ENCODE measurements around the gene NFX1.

Gene NFX1

DNA sequence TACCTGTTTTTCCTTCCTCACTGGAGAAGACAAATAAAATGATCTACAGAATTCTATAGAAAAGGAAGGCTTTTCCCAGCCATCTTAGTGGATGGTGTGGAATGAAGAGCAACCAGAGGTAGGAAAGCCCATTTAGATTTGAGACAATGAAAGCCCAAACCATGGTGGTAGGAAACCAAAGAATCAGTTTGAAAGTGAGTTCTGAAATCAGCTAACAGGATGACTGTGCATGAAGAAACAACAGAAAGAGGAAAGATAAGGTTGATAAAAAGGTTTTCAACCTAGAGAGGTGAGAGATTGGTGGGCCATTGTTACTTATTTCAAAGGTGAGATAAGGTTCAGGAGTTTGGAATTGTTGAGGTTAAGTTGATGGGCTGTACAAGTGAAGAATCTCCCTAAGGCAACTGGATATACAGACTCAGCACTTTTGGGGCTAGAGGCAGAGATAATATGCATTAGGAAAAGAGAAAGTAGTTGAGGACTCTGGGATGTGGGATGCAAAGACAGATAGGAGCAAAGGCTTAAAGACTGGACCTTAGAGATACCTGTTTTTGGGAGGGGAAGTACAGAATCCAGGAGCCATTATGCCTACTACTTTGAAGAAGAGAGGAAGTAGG, 23.1 kb upstream of the NFX1 start:
- no peak for DNase-seq

DNA sequence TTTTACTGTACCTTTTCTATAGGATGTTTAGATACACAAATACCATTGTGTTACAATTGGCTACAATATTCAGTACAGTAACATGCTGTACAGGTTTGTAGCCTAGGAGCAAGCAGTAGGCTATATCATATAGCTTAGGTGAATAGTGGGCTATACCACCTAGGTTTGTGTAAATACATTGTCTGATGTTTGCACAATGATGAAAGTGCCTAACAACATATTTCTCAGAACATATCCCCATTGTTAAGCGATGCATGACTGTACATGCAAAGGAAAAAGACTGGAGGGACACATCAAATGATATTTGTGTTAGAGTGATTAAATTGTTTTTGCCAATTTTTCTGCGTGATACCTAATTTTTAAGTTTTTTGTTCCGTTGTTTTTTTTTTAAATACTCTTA, 20.2 kb upstream of the NFX1 start:
- no peak for DNase-seq

DNA sequence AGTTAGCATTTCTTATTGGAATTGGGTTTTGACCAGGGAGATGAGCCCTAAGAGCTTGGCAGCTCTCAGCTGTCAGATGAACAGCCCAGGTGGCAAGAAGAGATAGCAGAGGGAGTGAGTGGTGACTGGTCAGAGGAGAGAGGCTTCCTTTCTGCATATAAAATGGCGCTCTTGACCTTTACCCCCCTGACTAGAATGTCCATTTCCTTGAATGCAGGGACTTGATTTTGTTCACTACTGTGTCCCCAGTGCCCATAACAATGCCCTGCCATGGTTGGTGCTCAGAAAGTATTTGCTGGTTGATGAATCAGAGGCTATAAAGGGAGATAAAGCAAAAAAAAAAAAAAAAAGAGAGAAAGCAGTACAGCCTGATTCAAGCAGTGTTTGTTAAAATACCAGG, 18.3 kb upstream of the NFX1 start:
- no peak for DNase-seq

DNA sequence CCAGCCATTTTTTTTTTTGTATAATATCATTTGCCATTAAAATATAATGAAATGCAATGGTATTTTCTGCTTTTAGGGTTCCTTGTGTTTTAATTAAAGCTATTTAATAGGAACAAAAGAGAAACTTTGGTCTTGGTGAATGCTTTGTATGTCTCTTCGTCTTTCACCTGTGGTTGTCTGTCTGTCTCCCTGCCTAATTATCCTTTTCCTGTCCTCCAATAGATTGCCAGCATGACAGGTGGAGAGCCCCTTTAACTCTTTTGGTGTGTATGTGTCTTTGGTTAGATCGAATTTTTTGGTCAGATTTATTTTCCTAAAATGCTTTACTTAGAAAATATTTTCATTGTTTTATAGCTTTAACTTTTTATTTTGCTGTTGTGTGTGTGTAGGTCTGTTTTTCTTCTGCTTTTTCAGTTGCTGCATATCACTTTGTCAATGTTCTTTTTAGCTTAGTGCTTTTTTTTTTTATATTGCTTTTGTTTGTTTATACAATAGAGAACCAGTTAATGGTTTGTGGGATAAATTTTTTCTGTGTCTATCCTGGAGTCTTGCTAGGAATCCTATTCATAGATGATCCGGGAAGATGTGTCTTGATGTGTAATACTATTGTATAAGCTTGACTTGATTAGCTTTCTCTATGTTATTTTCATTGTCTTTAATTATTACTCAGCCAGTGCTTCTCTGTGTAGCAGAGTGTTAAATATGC, 16.9 kb upstream of the NFX1 start:
- DNase-seq = no peak

DNA sequence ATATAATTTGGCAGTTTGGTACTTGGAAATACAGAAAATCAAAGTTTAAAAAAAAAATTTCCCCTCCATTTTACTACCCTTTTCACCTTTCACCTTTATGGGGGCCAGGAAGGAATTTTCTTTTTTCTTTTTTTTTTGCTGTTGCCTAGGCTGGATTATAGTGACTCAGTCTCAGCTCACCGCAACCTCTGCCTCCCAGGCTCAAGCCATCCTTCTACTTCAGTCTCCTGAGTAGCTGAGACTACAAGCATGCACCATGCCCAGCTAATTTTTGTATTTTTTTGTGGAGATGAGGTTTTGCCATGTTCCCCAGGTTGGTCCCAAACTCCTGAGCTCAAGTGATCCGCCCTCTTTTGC, 16.4 kb upstream of the NFX1 start:
- DNase-seq = no peak

DNA sequence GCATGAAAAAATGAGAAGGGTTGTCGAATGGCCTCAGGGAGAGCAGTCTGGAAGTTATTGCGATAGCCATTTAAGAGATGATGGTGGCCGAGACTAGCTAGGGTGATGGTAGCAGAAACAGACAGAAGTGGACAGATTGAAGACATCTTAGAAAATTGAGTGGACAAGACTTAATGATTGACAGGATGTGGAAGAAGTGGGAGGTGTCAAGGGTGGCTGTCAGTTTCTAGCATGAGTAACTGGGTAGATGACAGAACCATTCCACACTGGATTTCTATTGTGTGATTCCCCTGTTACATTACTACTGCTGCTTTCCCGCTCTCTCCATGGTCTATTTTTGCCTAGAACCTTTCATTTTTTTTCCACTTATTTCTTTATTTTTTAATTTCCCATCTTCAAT, 12.8 kb upstream of the NFX1 start:
- DNase-seq = no peak

DNA sequence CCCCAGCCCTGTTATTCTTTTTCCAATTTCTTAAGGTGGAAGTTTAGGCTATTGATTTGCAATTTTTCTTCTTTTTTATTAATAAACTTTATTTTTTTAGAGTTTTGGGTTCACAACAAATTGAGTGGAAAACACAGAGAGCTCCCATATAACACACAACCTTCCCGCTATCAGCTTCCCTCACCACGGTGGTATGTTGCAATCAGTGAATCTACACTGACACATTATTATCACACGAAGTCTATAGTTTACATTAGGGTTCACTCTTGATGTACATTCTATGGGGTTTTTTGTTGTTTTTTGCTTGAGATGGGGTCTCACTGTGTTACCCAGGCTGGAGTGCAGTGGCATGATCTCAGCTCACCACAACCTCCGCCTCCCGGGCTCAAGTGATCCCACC, 4.8 kb upstream of the NFX1 start:
- DNase-seq = no peak

DNA sequence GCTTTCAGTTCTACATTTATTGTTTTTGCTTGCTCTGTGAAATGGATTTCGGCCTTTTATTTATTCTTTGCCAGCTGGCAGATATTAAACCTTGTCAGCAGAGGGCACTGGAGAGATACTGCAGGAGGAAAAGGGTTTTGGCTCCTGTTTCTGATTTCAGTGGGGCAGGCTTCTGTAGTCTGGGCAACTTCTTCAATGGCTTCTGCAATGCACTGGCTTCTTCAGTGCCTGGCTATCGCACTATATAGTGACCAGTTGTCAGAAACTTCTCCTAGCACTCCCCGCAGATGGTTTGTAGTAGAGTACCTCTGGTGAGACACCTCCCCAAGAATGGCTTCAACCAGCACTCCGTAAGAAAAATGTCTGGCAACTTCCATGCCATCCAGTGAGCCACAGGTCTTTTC, 3.2 kb upstream of the NFX1 start:
- peak; percentile 67 for DNase-seq

DNA sequence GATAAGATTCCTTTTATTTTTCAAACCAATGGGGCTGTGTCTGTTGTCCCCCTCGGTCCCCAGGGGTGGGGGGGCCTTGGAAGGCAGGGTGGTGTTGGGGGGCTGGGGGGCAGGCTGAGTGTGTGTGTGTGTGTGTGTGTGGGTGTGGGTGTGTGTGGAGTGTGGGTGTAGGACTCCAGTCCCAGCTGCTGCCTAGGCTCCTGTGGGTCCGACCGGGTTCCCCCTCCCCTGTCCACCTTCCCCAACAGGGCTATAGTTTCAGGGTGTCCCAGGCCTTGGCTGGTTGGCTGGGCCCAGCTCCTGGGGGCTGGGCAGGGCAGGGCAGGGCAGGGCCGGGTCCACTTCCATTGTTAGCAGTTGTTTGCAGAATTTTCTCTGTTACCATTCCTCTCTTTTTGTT, 2.1 kb upstream of the NFX1 start:
- no peak for DNase-seq

DNA sequence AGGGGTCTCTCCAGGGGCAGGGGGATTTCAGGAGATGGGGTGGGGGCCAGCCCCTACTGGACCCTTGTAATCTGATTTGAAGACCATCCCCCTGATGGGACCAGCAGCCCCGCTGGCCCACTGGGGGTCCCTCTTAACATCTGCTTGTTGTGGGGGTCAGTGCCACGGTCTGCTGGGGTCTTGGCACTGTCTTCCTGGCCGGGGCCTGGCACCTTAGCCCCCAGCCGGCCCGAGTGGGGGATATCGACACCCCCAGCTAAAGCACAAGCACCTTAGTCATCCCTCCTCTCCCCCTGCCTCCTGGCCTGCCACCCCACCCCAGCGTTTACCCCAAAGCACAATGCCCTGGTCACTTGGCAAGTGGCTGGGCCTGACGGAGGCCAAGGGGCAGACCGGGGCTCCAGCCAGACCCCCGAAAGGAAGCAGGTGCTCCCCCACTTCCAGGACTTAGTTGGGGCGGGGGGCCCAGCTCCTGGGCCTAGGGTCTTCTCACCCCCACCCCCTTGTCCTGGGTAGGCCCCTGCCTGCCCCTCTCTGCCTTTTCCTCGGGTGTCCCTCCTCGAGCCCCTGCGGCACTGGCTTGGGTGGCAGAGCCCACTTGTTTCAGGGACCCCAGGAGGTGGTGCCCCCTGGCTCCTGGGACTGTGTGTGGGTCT, 1.4 kb upstream of the NFX1 start:
- DNase-seq = no peak

DNA sequence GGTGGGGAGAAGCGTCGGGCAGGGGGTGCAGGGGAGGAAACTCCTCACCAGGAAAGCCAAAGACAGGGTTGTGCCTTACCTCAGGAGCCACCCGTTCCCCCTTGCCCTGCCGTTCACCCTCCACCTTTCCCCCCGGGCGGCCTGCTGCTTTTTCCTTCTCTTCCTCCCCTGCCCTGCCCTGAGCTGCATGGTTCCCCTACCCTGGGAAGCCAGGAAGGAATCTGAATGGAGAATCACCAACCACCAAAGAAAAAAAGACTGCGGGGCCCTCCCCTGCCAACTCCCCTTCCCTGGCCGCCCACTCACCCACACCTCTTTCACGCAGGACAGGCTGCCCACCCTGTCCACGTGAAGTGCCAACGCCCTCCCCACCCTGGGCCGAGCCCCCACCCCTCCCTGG, 820 bp upstream of the NFX1 start:
- no peak for DNase-seq

DNA sequence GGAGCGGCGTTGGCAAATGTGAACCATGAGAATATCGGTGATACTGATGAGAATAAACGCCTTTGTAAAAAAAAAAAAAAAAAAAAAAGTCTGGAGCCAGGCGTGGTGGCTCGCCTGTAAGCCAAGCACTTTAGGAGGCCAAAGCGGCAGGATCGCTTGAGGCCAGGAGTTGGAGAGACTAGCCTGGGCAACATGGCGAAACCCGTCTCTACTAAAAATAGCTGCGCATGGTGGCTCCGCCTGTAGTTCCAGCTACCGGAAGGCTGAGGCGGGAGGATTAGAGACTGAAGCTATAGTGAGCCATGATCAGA, 425 bp upstream of the NFX1 start:
- no peak for DNase-seq

DNA sequence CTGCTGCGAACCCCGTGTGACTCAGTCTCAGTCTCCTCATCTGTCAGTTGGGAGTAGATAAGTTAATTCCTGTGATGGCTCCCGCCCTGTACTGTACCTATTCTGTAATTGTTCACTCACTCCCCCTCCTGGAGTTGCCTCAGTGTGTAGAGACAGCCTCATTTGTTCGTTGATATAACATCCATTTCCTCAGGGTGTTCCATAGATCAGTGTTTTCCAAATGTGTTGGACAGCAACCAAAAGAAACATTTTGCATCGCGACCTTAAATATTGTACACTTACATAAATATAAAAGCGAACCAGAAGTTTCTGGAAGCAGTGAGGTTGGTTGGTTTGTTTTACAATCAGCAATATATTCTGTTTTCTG, 698 bp downstream of the NFX1 start:
- DNase-seq = no peak

DNA sequence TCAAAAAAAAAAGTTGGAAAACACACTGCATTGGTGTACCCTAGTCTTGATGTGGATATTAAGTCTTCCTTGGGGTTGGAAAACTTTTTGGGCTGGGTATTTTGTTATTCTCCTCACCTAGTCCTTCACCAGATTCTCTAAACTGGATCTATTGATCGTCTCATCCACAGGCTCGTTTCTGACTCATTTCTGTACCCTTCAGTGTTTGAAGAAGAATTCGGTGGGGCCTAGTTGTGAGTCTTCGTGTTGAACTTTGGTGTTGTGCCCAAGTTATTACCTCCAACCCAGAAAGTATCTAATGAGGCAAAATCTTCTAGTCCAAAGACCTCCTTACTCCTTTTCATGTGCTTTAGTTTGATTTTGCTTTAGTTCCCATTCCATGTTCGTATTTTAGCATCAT, 1.6 kb downstream of the NFX1 start:
- DNase-seq = no peak

DNA sequence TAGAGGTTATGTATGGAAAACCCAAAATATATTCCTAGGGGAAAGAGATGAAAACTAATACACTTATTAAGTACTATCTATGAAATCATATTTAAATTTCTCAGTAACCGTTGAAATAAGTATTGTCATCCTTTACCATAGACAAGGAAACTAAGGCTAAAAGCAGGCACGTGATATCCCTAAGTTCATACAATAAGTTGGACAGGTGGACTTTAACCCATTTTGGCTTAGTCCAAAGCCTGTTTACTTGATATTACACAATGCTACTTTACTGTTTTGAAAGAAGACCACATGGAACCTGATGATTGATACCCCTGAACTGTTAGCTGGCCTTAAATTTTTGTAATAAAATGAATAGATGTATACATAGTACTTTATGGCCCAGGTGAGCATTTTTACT, 3.5 kb downstream of the NFX1 start:
- DNase-seq = no peak

DNA sequence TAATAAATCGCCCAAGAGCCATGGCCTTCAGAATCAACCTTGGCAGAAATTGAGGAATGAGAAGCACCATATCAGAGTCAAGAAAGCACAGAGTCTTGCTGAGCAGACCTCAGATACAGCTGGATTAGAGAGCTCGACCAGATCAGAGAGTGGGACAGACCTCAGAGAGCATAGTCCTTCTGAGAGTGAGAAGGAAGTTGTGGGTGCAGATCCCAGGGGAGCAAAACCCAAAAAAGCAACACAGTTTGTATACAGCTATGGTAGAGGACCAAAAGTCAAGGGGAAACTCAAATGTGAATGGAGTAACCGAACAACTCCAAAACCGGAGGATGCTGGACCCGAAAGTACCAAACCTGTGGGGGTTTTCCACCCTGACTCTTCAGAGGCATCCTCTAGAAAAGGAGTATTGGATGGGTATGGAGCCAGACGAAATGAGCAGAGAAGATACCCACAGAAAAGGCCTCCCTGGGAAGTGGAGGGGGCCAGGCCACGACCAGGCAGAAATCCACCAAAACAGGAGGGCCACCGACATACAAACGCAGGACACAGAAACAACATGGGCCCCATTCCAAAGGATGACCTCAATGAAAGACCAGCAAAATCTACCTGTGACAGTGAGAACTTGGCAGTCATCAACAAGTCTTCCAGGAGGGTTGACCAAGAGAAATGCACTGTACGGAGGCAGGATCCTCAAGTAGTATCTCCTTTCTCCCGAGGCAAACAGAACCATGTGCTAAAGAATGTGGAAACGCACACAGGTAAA, 4.5 kb downstream of the NFX1 start:
- no peak for DNase-seq

DNA sequence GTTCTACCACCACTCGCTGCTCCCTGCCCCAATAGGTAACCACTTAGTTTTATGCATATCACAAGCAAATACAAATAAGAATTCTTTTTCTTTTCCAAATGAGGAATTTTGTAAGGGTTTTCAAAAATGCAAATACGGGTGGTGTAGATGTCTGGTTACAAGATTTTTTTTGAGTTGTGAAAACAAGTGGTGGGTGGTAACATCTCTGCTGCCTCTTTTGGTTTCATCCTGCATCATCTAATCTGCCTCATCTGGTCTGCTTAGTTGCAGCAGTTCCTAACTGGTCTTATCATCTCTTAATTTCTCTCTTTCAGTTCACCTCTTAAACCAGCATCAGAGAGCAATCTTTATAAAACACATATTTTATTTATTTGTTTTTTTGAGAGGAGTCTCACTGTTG, 5.3 kb downstream of the NFX1 start:
- no peak for DNase-seq

DNA sequence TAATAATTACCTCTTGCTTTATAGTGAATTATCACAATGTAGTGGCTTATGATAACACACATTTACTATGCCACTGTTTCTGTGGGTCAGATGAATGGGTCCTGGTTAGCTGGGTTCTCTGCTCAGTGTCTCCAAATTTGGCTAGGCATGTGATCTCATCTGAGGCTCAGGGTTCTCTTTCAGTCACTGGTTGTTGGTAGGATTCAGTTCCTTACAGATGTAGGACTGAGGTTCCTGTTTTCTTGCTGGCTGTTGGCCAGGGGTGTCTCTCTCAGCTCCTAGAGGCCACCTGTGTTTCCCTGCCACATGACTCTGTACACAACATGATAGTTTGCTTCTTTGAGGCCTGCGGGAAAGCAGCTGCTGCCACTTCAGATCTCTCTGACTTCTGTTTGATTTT, 7.1 kb downstream of the NFX1 start:
- DNase-seq = no peak

DNA sequence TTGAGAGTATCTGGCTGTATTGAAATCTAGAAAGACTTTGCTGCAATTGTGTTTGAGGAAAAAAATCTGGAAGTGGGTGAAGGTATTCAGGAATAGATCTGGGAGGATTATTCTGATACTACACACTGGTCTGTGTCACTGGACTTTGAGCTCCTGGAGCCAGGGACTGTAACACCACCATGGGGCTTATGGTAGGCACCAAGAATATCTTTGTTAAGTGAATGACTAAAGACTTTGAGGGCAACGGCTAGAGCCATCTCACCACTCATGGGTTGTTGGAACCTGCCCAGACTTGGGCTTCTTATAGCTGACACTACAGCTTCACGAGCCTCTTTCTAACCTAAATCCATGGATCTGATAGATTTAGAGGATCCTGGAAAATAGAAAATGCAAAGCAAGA, 10.2 kb downstream of the NFX1 start:
- no peak for DNase-seq

DNA sequence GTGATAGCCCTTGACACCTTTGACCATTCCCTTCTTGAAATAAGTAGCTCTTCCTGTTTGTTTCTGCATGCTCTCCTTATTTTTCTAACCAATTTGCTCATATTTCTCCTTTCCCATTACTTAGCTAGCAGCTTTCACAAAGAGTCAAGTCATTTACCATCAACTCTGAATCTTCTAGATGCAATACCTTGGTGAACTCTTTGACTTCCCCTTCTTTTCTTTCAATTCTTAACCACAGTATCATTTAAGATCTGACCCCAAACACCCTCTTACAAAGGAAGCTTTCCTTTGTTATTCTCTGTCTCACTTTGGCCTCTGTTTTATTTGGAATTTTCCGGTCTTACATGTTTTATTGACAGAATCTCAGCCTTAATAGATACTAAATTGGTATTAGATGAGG, 14.0 kb downstream of the NFX1 start:
- DNase-seq = no peak

DNA sequence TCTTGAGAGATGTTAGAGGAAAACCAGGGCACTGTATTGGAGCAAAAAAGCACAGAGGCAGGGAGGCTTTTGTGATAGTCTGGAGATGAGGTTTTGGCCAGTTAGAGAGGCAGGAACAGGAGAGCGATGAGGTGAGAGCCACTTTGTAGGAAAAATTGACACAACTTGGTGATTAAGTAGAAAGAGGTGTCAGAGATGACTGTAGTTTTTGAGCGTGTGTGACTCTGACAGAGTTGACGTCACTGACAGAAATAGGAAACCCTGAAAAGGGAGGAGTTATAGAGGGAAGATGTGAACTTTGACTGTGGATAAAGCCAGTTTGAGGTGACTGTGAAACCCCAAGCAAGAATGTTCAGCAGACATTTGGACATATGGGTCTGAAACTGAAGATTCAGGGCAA, 15.7 kb downstream of the NFX1 start:
- DNase-seq = no peak

DNA sequence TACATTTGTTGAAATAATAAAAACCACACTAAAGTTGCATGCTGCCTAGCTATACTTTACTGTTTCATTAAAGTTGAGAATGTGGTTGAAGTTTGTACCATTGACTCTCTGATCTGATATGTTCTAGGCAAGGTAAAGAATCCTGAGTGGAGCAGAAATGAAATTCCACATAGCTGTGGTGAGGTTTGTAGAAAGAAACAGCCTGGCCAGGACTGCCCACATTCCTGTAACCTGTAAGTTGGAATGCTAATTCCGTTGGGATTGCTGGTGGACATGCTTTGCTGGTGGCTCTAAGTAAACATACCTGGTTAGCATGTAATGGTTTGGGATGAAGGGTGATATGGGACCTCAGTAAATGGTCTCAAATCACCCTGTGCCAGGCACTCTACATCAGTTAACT, 16.8 kb downstream of the NFX1 start:
- no peak for DNase-seq

DNA sequence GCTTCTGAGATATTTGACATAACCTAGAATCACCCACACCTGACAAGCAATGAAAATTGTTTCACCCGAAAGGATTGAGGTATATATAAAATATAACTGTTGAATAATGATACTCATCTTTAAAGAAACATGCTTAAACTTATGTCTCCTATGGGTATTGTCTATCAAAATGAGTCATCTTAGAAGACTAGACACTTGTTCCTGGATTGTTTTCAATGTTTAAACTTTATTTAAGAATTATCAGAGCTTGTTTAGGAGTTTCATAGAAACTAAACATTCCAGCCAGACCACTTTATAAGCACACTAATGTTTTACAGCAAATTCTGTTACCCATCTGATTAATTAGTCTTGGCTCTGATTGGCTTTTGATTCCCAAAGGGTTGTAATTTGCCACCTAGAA, 19.6 kb downstream of the NFX1 start:
- no peak for DNase-seq

DNA sequence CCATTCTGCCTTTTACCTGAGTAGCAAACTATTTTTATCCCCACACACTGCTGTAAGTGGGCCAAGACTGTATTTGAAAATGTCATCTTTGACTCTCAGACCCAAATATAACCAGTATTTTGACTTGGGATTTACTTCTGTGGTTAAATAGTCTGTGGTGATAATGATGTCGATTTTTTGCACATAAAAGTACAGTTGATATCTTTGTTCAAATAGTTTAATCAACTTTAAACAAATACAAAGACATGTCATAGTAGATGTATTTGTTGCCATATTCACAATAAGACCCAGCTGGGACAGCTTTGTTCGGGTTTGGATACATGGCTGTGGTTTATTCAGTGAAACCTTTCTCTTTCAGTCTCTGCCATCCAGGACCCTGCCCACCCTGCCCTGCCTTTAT, 20.4 kb downstream of the NFX1 start:
- DNase-seq = no peak

Data from NCI-H774 (cell line).